T47D (cell line): Measurements from ENCODE around the gene CORO2B.

Experiments
- DNase-seq, 2 experiments: peaks; one replicate each; pipeline versions ENCODE4 v3.0.0 to v3.0.0-alpha.2; 2011 to 2012; ENCODE audit warnings: low read depth in 1 of 2, low spot score in 1 of 2
- JUND ChIP-seq: IDR thresholded peaks from 2 replicates; pipeline ENCODE4 v1.6.1; 2012; ENCODE audit warnings: low read depth
- in situ Hi-C: cut with HindIII; loops from 2 replicates; pipeline ENCODE4 v1.10.0; 2016; ENCODE audit warnings: low sequenced_read_pairs, low pct_unique_long_range_greater_than_20kb

Gene CORO2B

GRCh38 chr15:68548364-68548763 is 30.4 kb upstream of the CORO2B start:
- no peak for DNase-seq
- TF ChIP-seq JUND: no peak
- in situ Hi-C loops: no loop called here

GRCh38 chr15:68550004-68550403 is 28.8 kb upstream of the CORO2B start:
- in situ Hi-C loops: no loop called here
- DNase-seq: no peak
- no peak for TF ChIP-seq JUND

- in situ Hi-C loops: no loop called here
- peak; percentile 47 to 75 for DNase-seq
- no peak for TF ChIP-seq JUND
Observed at GRCh38 chr15:68550498-68551295, 28.1 kb upstream of the CORO2B start.

- DNase-seq: no peak
- in situ Hi-C loops: no loop called here
- no peak for TF ChIP-seq JUND
Observed at GRCh38 chr15:68551296-68551635, 27.5 kb upstream of the CORO2B start.

- in situ Hi-C loops: no loop called here
- TF ChIP-seq JUND: no peak
- no peak for DNase-seq
Observed at GRCh38 chr15:68552344-68552743, 26.4 kb upstream of the CORO2B start.

GRCh38 chr15:68552773-68553172 is 26.0 kb upstream of the CORO2B start:
- no peak for DNase-seq
- TF ChIP-seq JUND: no peak
- in situ Hi-C loops: no loop called here

- in situ Hi-C loops: no loop called here
- DNase-seq: no peak
- no peak for TF ChIP-seq JUND
Observed at GRCh38 chr15:68553314-68553993, 25.3 kb upstream of the CORO2B start.

- peak; percentile 50 to 80 for DNase-seq
- in situ Hi-C loops: no loop called here
- no peak for TF ChIP-seq JUND
Observed at GRCh38 chr15:68553994-68554720, 24.6 kb upstream of the CORO2B start.

GRCh38 chr15:68554721-68555678 is 23.8 kb upstream of the CORO2B start:
- no peak for TF ChIP-seq JUND
- in situ Hi-C loops: no loop called here
- no peak for DNase-seq

- no peak for TF ChIP-seq JUND
- no peak for DNase-seq
- in situ Hi-C loops: no loop called here
Observed at GRCh38 chr15:68555679-68556037, 23.1 kb upstream of the CORO2B start.

- in situ Hi-C loops: no loop called here
- no peak for DNase-seq
- no peak for TF ChIP-seq JUND
Observed at GRCh38 chr15:68556139-68556990, 22.4 kb upstream of the CORO2B start.
